GM12873 (cell line): ENCODE data around the gene TMEFF2.
A peak's percentile ranks its signal among the peaks of the same experiment; 100 is the strongest.

Source experiments
- CTCF ChIP-seq: IDR thresholded peaks from 2 replicates; pipeline ENCODE4 v1.5.1; 2012; ENCODE audit warnings: low read depth, mild to moderate bottlenecking, moderate library complexity, low read length, control low read depth; ENCODE audit not compliant: insufficient read depth; ENCODE audit errors: missing control alignments

TMEFF2 gene

GRCh38 chr2:192183296-192183695 lies 11.4 kb downstream of the TMEFF2 start:
- TF ChIP-seq CTCF, result no peak

- no peak for TF ChIP-seq CTCF
Observed at GRCh38 chr2:192166946-192167345, 27.8 kb downstream of the TMEFF2 start.

GRCh38 chr2:192165842-192166241 lies 28.9 kb downstream of the TMEFF2 start:
- no peak for TF ChIP-seq CTCF

- peak; percentile 79 for TF ChIP-seq CTCF
Observed at GRCh38 chr2:192162392-192163042, 32.2 kb downstream of the TMEFF2 start.

GRCh38 chr2:192161656-192162290 lies 33.0 kb downstream of the TMEFF2 start:
- TF ChIP-seq CTCF, result no peak

- no peak for TF ChIP-seq CTCF
Observed at GRCh38 chr2:192159736-192160135, 35.0 kb downstream of the TMEFF2 start.

GRCh38 chr2:192159208-192159607 lies 35.5 kb downstream of the TMEFF2 start:
- no peak for TF ChIP-seq CTCF
